SU-DHL-6 (cell line): ENCODE data around the gene MTF2.

Experiments used
- H2AFZ ChIP-seq: fragments of 200-600 bp; sonication (generic); 2 replicates; pipeline ENCODE4 v1.6.1; 2014; ENCODE audit warnings: low read depth, mild to moderate bottlenecking, moderate library complexity, mixed read lengths, antibody characterized with exemption, low read length; ENCODE audit not compliant: severe bottlenecking
- H3F3A ChIP-seq: fragments of 200-600 bp; shearing (Covaris generic); 2 replicates; pipeline ENCODE4 v1.6.0; 2016; ENCODE audit warnings: antibody characterized with exemption, mild to moderate bottlenecking; ENCODE audit not compliant: insufficient read depth
- H3K27ac ChIP-seq: fragments of 200-600 bp; sonication (generic); 2 replicates; pipeline ENCODE4 v1.5.1; 2016; ENCODE audit warnings: low read depth, mild to moderate bottlenecking, low read length, moderate library complexity, mixed read lengths
- H3K27me3 ChIP-seq: fragments of 200-600 bp; sonication (generic), shearing (Covaris generic); 2 replicates; pipeline ENCODE4 v1.6.0; 2014; ENCODE audit warnings: mild to moderate bottlenecking, low read length
- H3K36me3 ChIP-seq: fragments of 200-600 bp; sonication (generic); 2 replicates; pipeline ENCODE4 v1.6.1; 2014; ENCODE audit warnings: mild to moderate bottlenecking, low read length, mixed read lengths
- H3K4me2 ChIP-seq: fragments of 300-600, 200-600 bp; shearing (Covaris generic), sonication (generic); 2 replicates; pipeline ENCODE4 v1.6.0; 2014; ENCODE audit warnings: low read length, low read depth, mild to moderate bottlenecking; ENCODE audit not compliant: poor library complexity, severe bottlenecking
- H3K4me3 ChIP-seq: fragments of 200-600 bp; sonication (generic); 2 replicates; pipeline ENCODE4 v1.5.1; 2014; ENCODE audit warnings: antibody characterized with exemption, low read length, mild to moderate bottlenecking, mixed read lengths; ENCODE audit not compliant: insufficient read depth, poor library complexity, severe bottlenecking
- H3K79me2 ChIP-seq: fragments of 200-600 bp; sonication (generic); 2 replicates; pipeline ENCODE4 v1.6.1; 2014; ENCODE audit warnings: mild to moderate bottlenecking, low read length, moderate library complexity; ENCODE audit not compliant: insufficient read depth
- H3K9ac ChIP-seq: fragments of 200-600 bp; sonication (generic); 2 replicates; pipeline ENCODE4 v1.7.0; 2014; ENCODE audit warnings: mild to moderate bottlenecking, low read length
- H3K9me2 ChIP-seq: fragments of 200-600 bp; sonication (generic); replicated peaks from 2 replicates; pipeline ENCODE4 v1.6.1; 2014; ENCODE audit warnings: low read length; ENCODE audit not compliant: insufficient read depth
- H3K9me3 ChIP-seq: fragments of 200-600 bp; sonication (generic); 2 replicates; pipeline ENCODE4 v1.6.1; 2014; ENCODE audit warnings: low read length, mixed read lengths; ENCODE audit not compliant: insufficient read depth
- H4K20me1 ChIP-seq: fragments of 200-600 bp; sonication (generic); 2 replicates; pipeline ENCODE4 v1.6.1; 2014; ENCODE audit warnings: low read depth, mild to moderate bottlenecking, antibody characterized with exemption, low read length, moderate library complexity, mixed read lengths
- CTCF ChIP-seq: fragments of 200-600 bp; sonication (generic); IDR thresholded peaks from one replicate; pipeline ENCODE4 v1.5.1; 2017; ENCODE audit warnings: antibody characterized with exemption, mild to moderate bottlenecking, low read length, moderate library complexity; ENCODE audit not compliant: insufficient read depth, poor library complexity, severe bottlenecking
- EZH2phosphoT487 ChIP-seq: fragments of 200-600 bp; sonication (generic), shearing (Covaris generic); conservative IDR thresholded peaks from 2 replicates; pipeline ENCODE4 v1.6.1; 2018; ENCODE audit warnings: mild to moderate bottlenecking, antibody characterized with exemption, low read length, moderate library complexity, mixed read lengths

The MTF2 gene

DNA sequence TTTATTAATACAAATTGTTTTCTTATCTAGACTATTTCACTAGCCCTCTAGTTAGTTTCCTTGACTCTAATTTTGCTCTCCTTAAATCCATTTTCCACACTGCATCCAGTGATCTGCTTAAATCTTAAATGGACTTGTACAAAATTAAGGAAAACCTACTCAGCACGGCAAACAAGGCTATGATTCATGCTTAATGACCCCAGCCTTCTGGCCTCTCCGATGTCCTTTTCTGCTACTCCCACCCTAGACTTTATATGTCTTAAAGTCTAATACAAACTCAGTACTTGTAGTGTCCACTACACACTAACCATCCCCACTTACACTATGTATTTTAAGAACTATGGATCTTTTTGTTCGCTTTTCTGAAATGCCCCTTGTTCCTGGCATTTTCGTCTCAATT is 98.9 kb downstream of the MTF2 start:
- Histone ChIP-seq H3K36me3 (peaks cover 30% of the 10 kb centered on the region), H3K27ac (no peak overlapping the region)

GRCh38 chr1:93178418-93178817 is 99.3 kb downstream of the MTF2 start:
- peaks cover 30% of the 10 kb centered on the region for H3F3A ChIP-seq
- peak overlapping the region; percentile 77 for H3K4me2 ChIP-seq
- peak overlapping the region; percentile 84 for H3K9ac ChIP-seq
- H3K4me3 ChIP-seq, result peak overlapping the region; percentile 70
- no peaks in the 10 kb centered on the region for H3K27me3 ChIP-seq
- no peaks in the 10 kb centered on the region for H3K9me2 ChIP-seq
- peaks cover 18% of the 10 kb centered on the region for H4K20me1 ChIP-seq
- no peaks in the 10 kb centered on the region for H3K9me3 ChIP-seq
- H3K27ac ChIP-seq, result no peak overlapping the region
- H2AFZ ChIP-seq, result no peak overlapping the region
- H3K36me3 ChIP-seq, result peaks cover 30% of the 10 kb centered on the region
- TF ChIP-seq EZH2phosphoT487 (no peak), CTCF (no peak)
- peaks cover 77% of the 10 kb centered on the region for H3K79me2 ChIP-seq

More for the DNA sequence above, 98.9 kb downstream of the MTF2 start:
- no peaks in the 10 kb centered on the region for H3K27me3 ChIP-seq
- H4K20me1 ChIP-seq, result peaks cover 18% of the 10 kb centered on the region
- no peaks in the 10 kb centered on the region for H3K9me2 ChIP-seq
- peak overlapping the region; percentile 77 for H3K4me2 ChIP-seq
- H3K9me3 ChIP-seq, result no peaks in the 10 kb centered on the region
- no peak overlapping the region for H2AFZ ChIP-seq
- H3K79me2 ChIP-seq, result peaks cover 81% of the 10 kb centered on the region
- H3K4me3 ChIP-seq, result peak overlapping the region; percentile 70
- no peak for TF ChIP-seq CTCF
- TF ChIP-seq EZH2phosphoT487, result no peak
- peak overlapping the region; percentile 84 for H3K9ac ChIP-seq
- H3F3A ChIP-seq, result peaks cover 30% of the 10 kb centered on the region

DNA sequence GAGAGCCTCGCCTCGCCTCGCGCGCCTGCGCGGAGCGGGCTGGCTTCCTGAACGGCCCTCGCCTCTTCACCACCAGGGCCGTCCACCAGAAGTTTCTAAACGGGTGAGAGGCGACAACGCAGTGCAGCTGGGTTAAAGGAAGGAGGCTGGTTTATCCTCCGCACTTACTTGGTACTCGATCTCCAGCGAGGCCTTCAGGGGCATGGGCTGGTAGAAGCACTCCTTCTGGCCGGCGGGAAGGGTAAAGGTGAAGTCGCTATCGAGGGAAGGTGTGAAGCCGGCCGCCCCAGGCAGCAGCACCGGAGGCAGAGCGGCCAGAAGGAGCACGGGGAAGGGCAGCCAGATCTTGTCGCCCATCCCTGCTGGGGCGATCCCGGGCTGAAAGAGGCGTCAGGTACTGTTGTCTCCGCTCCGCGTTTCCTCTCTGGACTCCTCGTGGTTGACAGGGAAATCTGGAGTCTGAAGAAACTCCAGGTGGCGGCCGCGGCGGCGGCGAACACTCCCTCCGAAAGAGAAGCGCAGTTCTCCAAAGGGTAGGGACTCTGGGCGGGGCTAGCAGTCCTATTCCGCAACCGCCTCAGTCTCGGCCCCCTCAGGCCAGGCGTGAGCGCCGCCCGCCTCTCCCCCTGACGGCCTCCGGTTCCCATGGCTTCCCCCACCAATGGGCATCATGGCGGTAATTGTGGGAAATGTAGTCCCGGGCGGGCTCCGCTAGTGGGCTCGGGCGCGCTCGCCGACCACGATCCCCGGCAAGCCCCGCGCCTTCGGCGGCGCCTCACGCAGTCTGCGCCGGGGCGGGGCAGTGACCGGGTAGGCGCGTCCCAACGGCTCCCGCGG is 101.0 kb downstream of the MTF2 start, which contains the start of gene TMED5:
TMED5 (minus strand) TSS at position 528 of the 837 bp plus-strand sequence; CDS start at position 357, 171 bp downstream.
- no peaks in the 10 kb centered on the region for H3K9me3 ChIP-seq
- peaks cover 37% of the 10 kb centered on the region for H3F3A ChIP-seq
- peak within 1 kb of the TSS; percentile 64 for H2AFZ ChIP-seq
- H3K36me3 ChIP-seq, result peaks cover 26% of the 10 kb centered on the region
- H3K9me2 ChIP-seq, result no peaks in the 10 kb centered on the region
- H3K79me2 ChIP-seq, result peaks cover 61% of the 10 kb centered on the region
- peaks cover 18% of the 10 kb centered on the region for H4K20me1 ChIP-seq
- no peak for TF ChIP-seq CTCF
- no peak for TF ChIP-seq EZH2phosphoT487
- peak within 1 kb of the TSS; percentile 84 for H3K4me3 ChIP-seq
- no peaks in the 10 kb centered on the region for H3K27me3 ChIP-seq
- peak within 1 kb of the TSS; percentile 91 for H3K27ac ChIP-seq
- H3K9ac ChIP-seq, result peak within 1 kb of the TSS; percentile 84
- H3K4me2 ChIP-seq, result peak within 1 kb of the TSS; percentile 99
